ENCODE results near the gene TDG.

TDG gene

GRCh38 chr12:103948746-103949406, 16.8 kb upstream of the TDG start:
- no peak for DNase-seq (ENCODE audit: low read depth)
- no peak overlapping the region for H3K4me3 ChIP-seq (ENCODE audit: low read length)
- no peak for TF ChIP-seq CTCF (IDR thresholded peaks at IDR 0.05; ENCODE audit: insufficient read depth, low read depth, low read length, missing control alignments)

- TF ChIP-seq CTCF (IDR thresholded peaks at IDR 0.05; ENCODE audit: insufficient read depth, low read depth, low read length, missing control alignments): no peak
- H3K4me3 ChIP-seq (ENCODE audit: low read length): no peak overlapping the region
- no peak for DNase-seq (ENCODE audit: low read depth)
Observed at GRCh38 chr12:103952497-103952896, 13.2 kb upstream of the TDG start.

GRCh38 chr12:103955811-103956508, 9.7 kb upstream of the TDG start:
- peak; percentile 20 for DNase-seq (ENCODE audit: low read depth)
- TF ChIP-seq CTCF (IDR thresholded peaks at IDR 0.05; ENCODE audit: insufficient read depth, low read depth, low read length, missing control alignments): no peak
- peak overlapping the region; percentile 88 for H3K4me3 ChIP-seq (ENCODE audit: low read length)

GRCh38 chr12:103956509-103957027, 9.1 kb upstream of the TDG start:
- no peak for TF ChIP-seq CTCF (IDR thresholded peaks at IDR 0.05; ENCODE audit: insufficient read depth, low read depth, low read length, missing control alignments)
- no peak for DNase-seq (ENCODE audit: low read depth)
- H3K4me3 ChIP-seq (ENCODE audit: low read length): peak overlapping the region; percentile 88

- no peak overlapping the region for H3K4me3 ChIP-seq (ENCODE audit: low read length)
- DNase-seq (ENCODE audit: low read depth): no peak
- TF ChIP-seq CTCF (IDR thresholded peaks at IDR 0.05; ENCODE audit: insufficient read depth, low read depth, low read length, missing control alignments): no peak
Observed at GRCh38 chr12:103957865-103958388, 7.7 kb upstream of the TDG start.

- DNase-seq (ENCODE audit: low read depth): no peak
- no peak overlapping the region for H3K4me3 ChIP-seq (ENCODE audit: low read length)
- no peak for TF ChIP-seq CTCF (IDR thresholded peaks at IDR 0.05; ENCODE audit: insufficient read depth, low read depth, low read length, missing control alignments)
Observed at GRCh38 chr12:103958621-103959020, 7.1 kb upstream of the TDG start.

Measured in epithelial cell of esophagus (primary cell).